Neural progenitor cell (in vitro differentiated cells): ENCODE measurements around the gene ADCY9.

Experiments
- CTCF ChIP-seq: fragments of 200-600 bp; sonication (generic); IDR thresholded peaks from 2 replicates; pipeline ENCODE4 v1.5.1; 2017; ENCODE audit warnings: antibody characterized with exemption, mild to moderate bottlenecking
- EZH2 ChIP-seq: fragments of 200-600 bp; sonication (generic); IDR thresholded peaks from 2 replicates; pipeline ENCODE4 v1.6.1; 2017; ENCODE audit warnings: antibody characterized with exemption, mild to moderate bottlenecking, moderate library complexity

DNA sequence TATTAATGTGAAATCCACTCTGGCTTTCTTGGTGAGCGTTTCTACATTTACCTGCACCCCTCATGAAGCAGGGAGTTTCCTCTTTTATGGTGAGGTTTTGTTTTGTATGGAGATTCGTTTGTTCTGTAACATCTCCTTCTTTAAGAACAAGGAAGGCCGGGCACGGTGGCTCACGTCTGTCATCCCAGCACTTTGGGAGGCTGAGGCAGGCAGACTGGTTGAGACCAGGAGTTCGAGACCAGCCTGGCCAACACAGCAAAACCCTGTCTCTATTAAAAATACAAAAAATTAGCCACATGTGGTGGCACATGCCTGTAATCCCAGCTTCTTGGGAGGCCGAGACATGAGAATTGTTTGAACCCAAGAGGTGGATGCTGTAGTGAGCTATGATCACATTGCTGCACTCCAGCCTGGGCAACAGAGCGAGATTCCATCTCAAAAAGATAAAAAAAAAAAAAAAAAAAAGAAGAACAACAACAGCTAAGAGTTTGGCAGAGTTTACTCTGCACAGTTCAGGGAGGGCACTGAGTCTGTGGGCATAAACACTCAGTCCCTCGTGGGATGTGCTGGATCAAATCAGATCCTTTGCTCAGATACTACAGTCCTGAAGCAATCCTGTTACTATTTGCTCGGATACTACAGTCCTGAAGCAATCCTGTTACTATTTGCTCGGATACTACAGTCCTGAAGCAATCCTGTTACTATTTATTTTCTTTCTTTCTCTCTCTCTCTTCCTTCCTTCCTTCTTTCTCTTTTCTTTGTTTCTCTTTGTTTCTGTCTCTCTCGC is 28.9 kb downstream of the ADCY9 start:
- TF ChIP-seq CTCF: no peak
- no peak for TF ChIP-seq EZH2
